ENCODE measurements around the gene STMN1. TPM values are rescaled to one million over a fixed set of nuclear protein-coding genes. Genes with fewer than 3 reads are reported as not detected.
A peak's percentile ranks its signal among the peaks of the same experiment; 100 is the strongest.

STMN1 gene
- total and polyA plus RNA-seq, 2 experiments from 2014 or later: 227 to 1,890 TPM

DNA sequence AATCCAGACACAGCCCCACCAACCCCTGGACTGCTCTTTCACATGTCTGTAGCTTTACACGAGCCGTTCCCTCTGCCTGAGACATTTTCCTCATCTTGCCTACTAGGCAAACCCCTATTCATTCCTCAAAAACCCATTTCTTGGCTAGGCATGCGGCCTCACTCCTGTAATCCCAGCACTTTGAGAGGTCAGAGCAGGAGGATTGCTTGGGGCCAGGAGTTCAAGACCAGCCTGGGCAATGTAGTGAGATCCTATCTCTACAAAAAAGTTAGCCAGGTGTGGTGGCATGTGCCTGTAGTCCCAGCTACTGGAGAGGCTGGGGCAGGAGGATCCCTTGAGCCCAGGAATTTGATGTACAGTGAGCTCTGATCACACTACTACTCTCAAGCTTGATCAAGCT is 41.8 kb downstream of the STMN1 start:
- H3K27ac ChIP-seq (ENCODE audit: low read depth): no peak overlapping the region
- Mint-ChIP-seq H3K4me1 (peaks cover 20% of the 10 kb centered on the region), H3K9me3 (no peaks in the 10 kb centered on the region), H3K27ac (no peak overlapping the region), H3K27me3 (ENCODE audit: insufficient read depth, low read depth, poor library complexity) (peaks cover 4% of the 10 kb centered on the region), H3K4me3 (no peak overlapping the region; the same call in 2 of the 3 replicates), H3K36me3 (ENCODE audit: low read depth) (peaks cover 2% of the 10 kb centered on the region; the same call in 1 of the 3 replicates)
- no peak overlapping the region for H3K4me2 ChIP-seq
- no peaks in the 10 kb centered on the region for H3K27me3 ChIP-seq (ENCODE audit: insufficient read depth)
- no peaks in the 10 kb centered on the region for H3K79me2 ChIP-seq (replicated peaks; ENCODE audit: insufficient read depth)
- ATAC-seq (no peak), DNase-seq (ENCODE audit: low spot score) (no peak)
- no peaks in the 10 kb centered on the region for H4K20me1 ChIP-seq (replicated peaks; ENCODE audit: insufficient read depth)
- no peaks in the 10 kb centered on the region for H3F3A ChIP-seq (replicated peaks; ENCODE audit: low read depth)
- no peak for TF ChIP-seq STAT1 (IDR thresholded peaks at IDR 0.05; ENCODE audit: unreplicated experiment)
- TF ChIP-seq POLR2AphosphoS5 (IDR thresholded peaks at IDR 0.05; ENCODE audit: low read depth): no peak
- no peak for TF ChIP-seq ZNF331 (CRISPR knock-in tag; IDR thresholded peaks at IDR 0.05; ENCODE audit: low read depth)
- TF ChIP-seq CTCF (conservative IDR thresholded peaks at IDR 0.05; ENCODE audit: low read depth in 2 of 2): no peak
- TF ChIP-seq ETS1 (IDR thresholded peaks at IDR 0.05): no peak
- no peaks in the 10 kb centered on the region for H3K36me3 ChIP-seq (ENCODE audit: insufficient read depth)
- peaks cover 20% of the 10 kb centered on the region for H3K4me1 ChIP-seq (ENCODE audit: insufficient read depth)
- H2AFZ ChIP-seq: no peak overlapping the region
- H3K4me3 ChIP-seq: no peak overlapping the region
- no peaks in the 10 kb centered on the region for H3K9me2 ChIP-seq (ENCODE audit: insufficient read depth)

DNA sequence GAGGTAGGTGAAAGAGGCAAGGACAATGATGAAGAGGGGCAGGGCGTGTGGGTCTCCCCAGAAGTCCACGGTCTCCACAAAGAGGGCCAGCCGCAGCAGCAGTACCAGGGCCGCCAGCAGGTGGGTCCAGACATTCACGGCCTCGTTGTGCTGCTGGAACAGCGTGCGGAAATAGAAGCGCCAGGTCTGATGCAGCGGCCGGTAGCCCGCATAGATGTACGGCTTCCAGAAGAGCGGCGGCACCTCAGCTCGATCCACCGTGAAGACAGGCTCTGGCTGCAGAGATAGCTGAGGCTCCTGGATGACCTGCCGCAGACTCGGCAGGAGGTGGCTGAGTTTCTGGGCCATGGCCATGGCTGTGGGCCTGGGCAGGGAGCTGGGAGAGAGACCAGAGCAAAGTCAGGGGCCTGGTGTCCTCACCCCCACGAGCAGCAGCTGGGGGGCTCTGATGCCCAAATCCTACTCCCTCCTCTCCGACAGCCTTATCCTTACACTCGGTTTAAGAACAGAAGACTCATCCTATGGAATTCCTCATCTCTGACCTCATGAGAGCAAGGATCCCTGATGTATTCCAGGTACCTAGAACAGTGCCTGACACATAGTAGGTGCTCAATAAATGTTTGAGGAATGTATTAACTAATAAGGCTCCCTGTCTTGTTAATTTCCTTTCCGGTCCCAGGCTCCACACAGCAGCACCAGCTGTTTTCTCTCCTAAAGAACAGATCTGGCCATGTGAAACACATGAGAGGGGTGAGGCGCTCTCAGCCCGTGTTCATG is 42.5 kb downstream of the STMN1 start:
- H3K27ac Mint-ChIP-seq: no peak overlapping the region
- no peak overlapping the region for H2AFZ ChIP-seq
- H3K4me1 Mint-ChIP-seq: peaks cover 20% of the 10 kb centered on the region
- TF ChIP-seq ZNF331 (CRISPR knock-in tag; IDR thresholded peaks at IDR 0.05; ENCODE audit: low read depth) (no peak), CREB1 (CRISPR knock-in tag; IDR thresholded peaks at IDR 0.05; ENCODE audit: low read depth) (no peak), EZH2phosphoT487 (IDR thresholded peaks at IDR 0.05; ENCODE audit: unreplicated experiment) (no peak), JUNB (IDR thresholded peaks at IDR 0.05; ENCODE audit: unreplicated experiment) (no peak), ETS1 (IDR thresholded peaks at IDR 0.05) (no peak), POLR2AphosphoS5 (IDR thresholded peaks at IDR 0.05; ENCODE audit: low read depth) (no peak), NANOG (IDR thresholded peaks at IDR 0.05; ENCODE audit: borderline replicate concordance) (no peak)
- TF ChIP-seq, protein P1, sequence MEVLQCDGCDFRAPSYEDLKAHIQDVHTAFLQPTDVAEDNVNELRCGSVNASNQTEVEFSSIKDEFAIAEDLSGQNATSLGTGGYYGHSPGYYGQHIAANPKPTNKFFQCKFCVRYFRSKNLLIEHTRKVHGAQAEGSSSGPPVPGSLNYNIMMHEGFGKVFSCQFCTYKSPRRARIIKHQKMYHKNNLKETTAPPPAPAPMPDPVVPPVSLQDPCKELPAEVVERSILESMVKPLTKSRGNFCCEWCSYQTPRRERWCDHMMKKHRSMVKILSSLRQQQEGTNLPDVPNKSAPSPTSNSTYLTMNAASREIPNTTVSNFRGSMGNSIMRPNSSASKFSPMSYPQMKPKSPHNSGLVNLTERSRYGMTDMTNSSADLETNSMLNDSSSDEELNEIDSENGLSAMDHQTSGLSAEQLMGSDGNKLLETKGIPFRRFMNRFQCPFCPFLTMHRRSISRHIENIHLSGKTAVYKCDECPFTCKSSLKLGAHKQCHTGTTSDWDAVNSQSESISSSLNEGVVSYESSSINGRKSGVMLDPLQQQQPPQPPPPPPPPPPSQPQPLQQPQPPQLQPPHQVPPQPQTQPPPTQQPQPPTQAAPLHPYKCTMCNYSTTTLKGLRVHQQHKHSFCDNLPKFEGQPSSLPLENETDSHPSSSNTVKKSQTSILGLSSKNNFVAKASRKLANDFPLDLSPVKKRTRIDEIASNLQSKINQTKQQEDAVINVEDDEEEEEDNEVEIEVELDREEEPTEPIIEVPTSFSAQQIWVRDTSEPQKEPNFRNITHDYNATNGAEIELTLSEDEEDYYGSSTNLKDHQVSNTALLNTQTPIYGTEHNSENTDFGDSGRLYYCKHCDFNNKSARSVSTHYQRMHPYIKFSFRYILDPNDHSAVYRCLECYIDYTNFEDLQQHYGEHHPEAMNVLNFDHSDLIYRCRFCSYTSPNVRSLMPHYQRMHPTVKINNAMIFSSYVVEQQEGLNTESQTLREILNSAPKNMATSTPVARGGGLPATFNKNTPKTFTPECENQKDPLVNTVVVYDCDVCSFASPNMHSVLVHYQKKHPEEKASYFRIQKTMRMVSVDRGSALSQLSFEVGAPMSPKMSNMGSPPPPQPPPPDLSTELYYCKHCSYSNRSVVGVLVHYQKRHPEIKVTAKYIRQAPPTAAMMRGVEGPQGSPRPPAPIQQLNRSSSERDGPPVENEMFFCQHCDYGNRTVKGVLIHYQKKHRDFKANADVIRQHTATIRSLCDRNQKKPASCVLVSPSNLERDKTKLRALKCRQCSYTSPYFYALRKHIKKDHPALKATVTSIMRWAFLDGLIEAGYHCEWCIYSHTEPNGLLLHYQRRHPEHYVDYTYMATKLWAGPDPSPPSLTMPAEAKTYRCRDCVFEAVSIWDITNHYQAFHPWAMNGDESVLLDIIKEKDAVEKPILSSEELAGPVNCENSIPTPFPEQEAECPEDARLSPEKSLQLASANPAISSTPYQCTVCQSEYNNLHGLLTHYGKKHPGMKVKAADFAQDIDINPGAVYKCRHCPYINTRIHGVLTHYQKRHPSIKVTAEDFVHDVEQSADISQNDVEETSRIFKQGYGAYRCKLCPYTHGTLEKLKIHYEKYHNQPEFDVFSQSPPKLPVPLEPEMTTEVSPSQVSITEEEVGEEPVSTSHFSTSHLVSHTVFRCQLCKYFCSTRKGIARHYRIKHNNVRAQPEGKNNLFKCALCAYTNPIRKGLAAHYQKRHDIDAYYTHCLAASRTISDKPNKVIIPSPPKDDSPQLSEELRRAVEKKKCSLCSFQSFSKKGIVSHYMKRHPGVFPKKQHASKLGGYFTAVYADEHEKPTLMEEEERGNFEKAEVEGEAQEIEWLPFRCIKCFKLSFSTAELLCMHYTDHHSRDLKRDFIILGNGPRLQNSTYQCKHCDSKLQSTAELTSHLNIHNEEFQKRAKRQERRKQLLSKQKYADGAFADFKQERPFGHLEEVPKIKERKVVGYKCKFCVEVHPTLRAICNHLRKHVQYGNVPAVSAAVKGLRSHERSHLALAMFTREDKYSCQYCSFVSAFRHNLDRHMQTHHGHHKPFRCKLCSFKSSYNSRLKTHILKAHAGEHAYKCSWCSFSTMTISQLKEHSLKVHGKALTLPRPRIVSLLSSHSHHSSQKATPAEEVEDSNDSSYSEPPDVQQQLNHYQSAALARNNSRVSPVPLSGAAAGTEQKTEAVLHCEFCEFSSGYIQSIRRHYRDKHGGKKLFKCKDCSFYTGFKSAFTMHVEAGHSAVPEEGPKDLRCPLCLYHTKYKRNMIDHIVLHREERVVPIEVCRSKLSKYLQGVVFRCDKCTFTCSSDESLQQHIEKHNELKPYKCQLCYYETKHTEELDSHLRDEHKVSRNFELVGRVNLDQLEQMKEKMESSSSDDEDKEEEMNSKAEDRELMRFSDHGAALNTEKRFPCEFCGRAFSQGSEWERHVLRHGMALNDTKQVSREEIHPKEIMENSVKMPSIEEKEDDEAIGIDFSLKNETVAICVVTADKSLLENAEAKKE (CRISPR knock-in tag; IDR thresholded peaks at IDR 0.05): no peak

More for the DNA sequence above, 42.5 kb downstream of the STMN1 start:
- H3K4me3 Mint-ChIP-seq: no peak overlapping the region; the same call in 2 of the 3 replicates
- no peaks in the 10 kb centered on the region for H3K27me3 ChIP-seq (ENCODE audit: insufficient read depth)
- no peaks in the 10 kb centered on the region for H3K9me2 ChIP-seq (ENCODE audit: insufficient read depth)
- H3K36me3 Mint-ChIP-seq (ENCODE audit: low read depth): peaks cover 2% of the 10 kb centered on the region; the same call in 1 of the 3 replicates
- peaks cover 20% of the 10 kb centered on the region for H3K4me1 ChIP-seq (ENCODE audit: insufficient read depth)
- no peaks in the 10 kb centered on the region for H3K36me3 ChIP-seq (ENCODE audit: insufficient read depth)
- H3K4me2 ChIP-seq: no peak overlapping the region
- no peak overlapping the region for H3K27ac ChIP-seq (ENCODE audit: low read depth)
- no peak overlapping the region for H3K4me3 ChIP-seq
- 0 out of 2 replicates have a peak, but pooled peaks cover 3% of the 10 kb centered on the region for H3F3A ChIP-seq (replicated peaks; ENCODE audit: low read depth)
- peaks cover 5% of the 10 kb centered on the region for H3K79me2 ChIP-seq (replicated peaks; ENCODE audit: insufficient read depth)
- peaks cover 3% of the 10 kb centered on the region; the same call in 2 of the 3 replicates for H3K9me3 Mint-ChIP-seq
- no peaks in the 10 kb centered on the region for H4K20me1 ChIP-seq (replicated peaks; ENCODE audit: insufficient read depth)
- DNase-seq (ENCODE audit: low spot score) (peak; percentile 36), ATAC-seq (no peak)
- H3K27me3 Mint-ChIP-seq (ENCODE audit: insufficient read depth, low read depth, poor library complexity): peaks cover 9% of the 10 kb centered on the region

Data from GM23338 (cell line).